Panc1 (cell line): ENCODE data around the gene NXPH2. TPM values are rescaled to one million over a fixed set of nuclear protein-coding genes. Genes with fewer than 3 reads are reported as not detected.
A peak's percentile ranks its signal among the peaks of the same experiment; 100 is the strongest.

Experiments used
- ATAC-seq: fragments of 200-7000 bp; cut with Tn5 transposase; 2 replicates; pipeline ENCODE4 v1.9.1; 2020; ENCODE audit warnings: mild to moderate bottlenecking, moderate library complexity
- BruUV-seq: library from RNA; stranded (reverse); fragments of 400-500 nt; replicated peaks from 2 replicates; lab custom pipeline; 2021; lab: Mats Ljungman, UMichigan
- CTCF ChIA-PET: fragments of 300-600 bp; sonication (Branson Sonifier 250); formaldehyde crosslinking; loops from one replicate; lab custom pipeline; 2022; ENCODE audit warnings: antibody characterized with exemption; lab: Charles Lee
- POLR2A ChIA-PET: fragments of 300-600 bp; sonication (Branson Sonifier 250); formaldehyde crosslinking; loops from one replicate; lab custom pipeline; 2022; ENCODE audit warnings: antibody characterized with exemption; lab: Charles Lee
- DNase-seq: peaks from one replicate; pipeline ENCODE4 v3.0.0-alpha.2; 2010; ENCODE audit warnings: low read depth, low spot score
- H3K27ac ChIP-seq: 2 replicates; pipeline ENCODE4 v1.5.1; 2011; ENCODE audit warnings: mild to moderate bottlenecking, low read length, inconsistent platforms
- H3K27me3 ChIP-seq: fragments of 200-500 bp; sonication (Bioruptor generic); 2 replicates; pipeline ENCODE4 v1.6.0; 2014; ENCODE audit warnings: low read length, inconsistent platforms; ENCODE audit not compliant: control insufficient read depth, insufficient read depth
- H3K36me3 ChIP-seq: fragments of 200-500 bp; sonication (Bioruptor generic); 2 replicates; pipeline ENCODE4 v1.5.1; 2014; ENCODE audit warnings: inconsistent platforms, mild to moderate bottlenecking, low read length, moderate library complexity; ENCODE audit not compliant: control insufficient read depth, insufficient read depth
- H3K4me1 ChIP-seq: 2 replicates; pipeline ENCODE4 v1.5.1; 2011; ENCODE audit warnings: inconsistent platforms, mild to moderate bottlenecking, low read length, moderate library complexity; ENCODE audit not compliant: control insufficient read depth, insufficient read depth
- H3K4me3 ChIP-seq, 2 experiments: 2 replicates each; pipeline ENCODE4 v1.5.1; 2011 to 2012; ENCODE audit warnings: low read depth in 2 of 2, low read length in 2 of 2, mild to moderate bottlenecking in 2 of 2, inconsistent platforms in 1 of 2, moderate library complexity in 1 of 2
- H3K9me3 ChIP-seq: fragments of 200-500 bp; sonication (Bioruptor generic); 2 replicates; pipeline ENCODE4 v1.5.1; 2014; ENCODE audit warnings: low read depth, mild to moderate bottlenecking, inconsistent platforms, low read length, moderate library complexity; ENCODE audit not compliant: control insufficient read depth, insufficient read depth
- CTCF ChIP-seq: fragments of 450-650 bp; IDR thresholded peaks from 2 replicates; pipeline ENCODE4 v1.5.1; 2017; ENCODE audit warnings: mild to moderate bottlenecking
- POLR2AphosphoS5 ChIP-seq: IDR thresholded peaks from 2 replicates; pipeline ENCODE4 v1.6.1; 2012; ENCODE audit warnings: mild to moderate bottlenecking, low read depth, low read length, moderate library complexity
- REST ChIP-seq, 2 experiments: IDR thresholded peaks; 2 replicates each; pipeline ENCODE4 v1.6.1; 2011 to 2012; ENCODE audit warnings: low read depth in 2 of 2, control low read depth in 1 of 2, low read length in 1 of 2, mild to moderate bottlenecking in 1 of 2, moderate library complexity in 1 of 2; ENCODE audit not compliant: insufficient read depth in 1 of 2
- SIN3A ChIP-seq: IDR thresholded peaks from 2 replicates; pipeline ENCODE4 v1.6.1; 2012; ENCODE audit warnings: low read depth, mild to moderate bottlenecking, low read length, moderate library complexity, borderline replicate concordance; ENCODE audit not compliant: insufficient read depth
- TCF7L2 ChIP-seq: IDR thresholded peaks from 2 replicates; pipeline ENCODE4 v1.6.1; 2011; ENCODE audit warnings: mild to moderate bottlenecking, low read depth, low read length, inconsistent platforms
- in situ Hi-C: cut with HindIII; loops from 2 replicates; pipeline ENCODE4 v1.10.0; 2016; ENCODE audit warnings: low sequenced_read_pairs, low pct_unique_long_range_greater_than_20kb
- intact Hi-C: fragments of 100-400 bp; cut with micrococcal nuclease; formaldehyde crosslinking; loops from one replicate; pipeline ENCODE4 v1.10.0; 2022; ENCODE audit not compliant: unreplicated experiment
- total RNA-seq: library from RNA; stranded (reverse); gene quantifications from one replicate; pipeline ENCODE4 v1.2.1, GENCODE V29; 2021; ENCODE audit not compliant: unreplicated experiment

NXPH2 gene
- total RNA-seq, 1 experiment from 2014 or later = 5.4 TPM

- no peak for TF ChIP-seq CTCF
- no peak for TF ChIP-seq POLR2AphosphoS5
- no peak for TF ChIP-seq REST (IDR thresholded peaks at IDR 0.05; ENCODE audit: insufficient read depth in 1 of 2, low read depth in 2 of 2, low read length in 1 of 2)
- no peak for TF ChIP-seq SIN3A
- TF ChIP-seq TCF7L2 = no peak
- ATAC-seq = no peak
- BruUV-seq = no TSS peak
- peaks cover 32% of the 10 kb centered on the region for H3K4me1 ChIP-seq
- no peak overlapping the region for H3K4me3 ChIP-seq
- intact Hi-C loops (loop anchor here (10.0 kb wide), 1 partner anchor 271 kb away; the partner anchor contains the start of gene SPOPL), in situ Hi-C loops (no loop called here)
- peak overlapping the region; percentile 86; the same call in 1 of the 2 replicates for H3K27ac ChIP-seq
- POLR2A ChIA-PET = no interaction called here
- no peak for DNase-seq
- CTCF ChIA-PET = no interaction called here
- H3K36me3 ChIP-seq = no peaks in the 10 kb centered on the region
- no peaks in the 10 kb centered on the region for H3K9me3 ChIP-seq
- H3K27me3 ChIP-seq = peaks cover 5% of the 10 kb centered on the region
Observed at GRCh38 chr2:138775736-138776135, 4.5 kb downstream of the NXPH2 start.

- BruUV-seq = no TSS peak
- no peaks in the 10 kb centered on the region for H3K9me3 ChIP-seq
- intact Hi-C loops (loop anchor here (10.0 kb wide), 1 partner anchor 267 kb away; the partner anchor contains the start of gene SPOPL), in situ Hi-C loops (no loop called here)
- H3K36me3 ChIP-seq = no peaks in the 10 kb centered on the region
- H3K27me3 ChIP-seq = no peaks in the 10 kb centered on the region
- ChIA-PET POLR2A (no interaction called here), CTCF (no interaction called here)
- peak in 1 of 2 experiments; percentile 49; a peak in 1 of 4 replicates for TF ChIP-seq REST (IDR thresholded peaks at IDR 0.05; ENCODE audit: insufficient read depth in 1 of 2, low read depth in 2 of 2, low read length in 1 of 2)
- no peak for TF ChIP-seq SIN3A
- DNase-seq (no peak), ATAC-seq (0 out of 2 replicates have a peak, but pooled peaks have one; percentile 42)
- peak overlapping the region; percentile 44; the same call in 1 of the 2 replicates for H3K27ac ChIP-seq
- no peak overlapping the region for H3K4me3 ChIP-seq
- H3K4me1 ChIP-seq = peaks cover 11% of the 10 kb centered on the region
Observed at GRCh38 chr2:138771534-138771933, 8.7 kb downstream of the NXPH2 start.
